ENCODE results near the gene CCDC88A. TPM values are rescaled to one million over a fixed set of nuclear protein-coding genes. Genes with fewer than 3 reads are reported as not detected.
"Not testable (repeated sequence)": the region's sequence is repeated elsewhere in the genome, so short reads cannot be mapped to it uniquely, and the experiment has no call there.

The CCDC88A gene
- total RNA-seq, 1 donor from 2014 or later: 66.7 TPM

- peaks cover 8% of the 10 kb centered on the region for H3K4me1 Mint-ChIP-seq (ENCODE audit: low read depth, unreplicated experiment)
- Histone ChIP-seq H3K79me2 (ENCODE audit: insufficient read depth, low read length) (no peaks in the 10 kb centered on the region), H4K20me1 (ENCODE audit: insufficient read depth, low read length) (no peaks in the 10 kb centered on the region), H3K4me1 (ENCODE audit: insufficient read depth, low read length) (no peaks in the 10 kb centered on the region), H3K9me3 (ENCODE audit: insufficient read depth, low read depth, low read length) (no peaks in the 10 kb centered on the region), H3K4me3 (ENCODE audit: insufficient read depth, low read depth, low read length) (no peak overlapping the region), H3K27ac (ENCODE audit: low read depth, low read length) (no peak overlapping the region), H2AFZ (ENCODE audit: low read depth, low read length) (no peak overlapping the region), H3K27me3 (ENCODE audit: insufficient read depth, low read length) (no peaks in the 10 kb centered on the region), H3K36me3 (ENCODE audit: insufficient read depth, low read length) (peaks cover 15% of the 10 kb centered on the region), H3K9ac (ENCODE audit: low read length) (no peak overlapping the region), H3K4me2 (ENCODE audit: low read length) (no peak overlapping the region)
- H3K27ac Mint-ChIP-seq (ENCODE audit: unreplicated experiment): no peak overlapping the region
- TF ChIP-seq, protein P1, sequence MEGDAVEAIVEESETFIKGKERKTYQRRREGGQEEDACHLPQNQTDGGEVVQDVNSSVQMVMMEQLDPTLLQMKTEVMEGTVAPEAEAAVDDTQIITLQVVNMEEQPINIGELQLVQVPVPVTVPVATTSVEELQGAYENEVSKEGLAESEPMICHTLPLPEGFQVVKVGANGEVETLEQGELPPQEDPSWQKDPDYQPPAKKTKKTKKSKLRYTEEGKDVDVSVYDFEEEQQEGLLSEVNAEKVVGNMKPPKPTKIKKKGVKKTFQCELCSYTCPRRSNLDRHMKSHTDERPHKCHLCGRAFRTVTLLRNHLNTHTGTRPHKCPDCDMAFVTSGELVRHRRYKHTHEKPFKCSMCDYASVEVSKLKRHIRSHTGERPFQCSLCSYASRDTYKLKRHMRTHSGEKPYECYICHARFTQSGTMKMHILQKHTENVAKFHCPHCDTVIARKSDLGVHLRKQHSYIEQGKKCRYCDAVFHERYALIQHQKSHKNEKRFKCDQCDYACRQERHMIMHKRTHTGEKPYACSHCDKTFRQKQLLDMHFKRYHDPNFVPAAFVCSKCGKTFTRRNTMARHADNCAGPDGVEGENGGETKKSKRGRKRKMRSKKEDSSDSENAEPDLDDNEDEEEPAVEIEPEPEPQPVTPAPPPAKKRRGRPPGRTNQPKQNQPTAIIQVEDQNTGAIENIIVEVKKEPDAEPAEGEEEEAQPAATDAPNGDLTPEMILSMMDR (IDR thresholded peaks at IDR 0.05; ENCODE audit: insufficient read depth, low read depth, low read length): no peak
- no peak for TF ChIP-seq EZH2 (IDR thresholded peaks at IDR 0.05; ENCODE audit: insufficient read depth, low read length)
- no peak overlapping the region for H3K4me3 Mint-ChIP-seq (ENCODE audit: unreplicated experiment)
- H3K27me3 Mint-ChIP-seq (ENCODE audit: low read depth, unreplicated experiment): no peaks in the 10 kb centered on the region
- H3K9me3 Mint-ChIP-seq (ENCODE audit: unreplicated experiment): no peaks in the 10 kb centered on the region
- no peak for FAIRE-seq
- no peak for DNase-seq (ENCODE audit: low read depth)
- peaks cover 11% of the 10 kb centered on the region for H3K36me3 Mint-ChIP-seq (ENCODE audit: low read depth, unreplicated experiment)
These were observed 123.3 kb downstream of the CCDC88A start for GRCh38 chr2:55296393-55296792.

- peaks cover 5% of the 10 kb centered on the region for H3K79me2 ChIP-seq (ENCODE audit: insufficient read depth, low read length)
- DNase-seq (ENCODE audit: low read depth) (no peak), FAIRE-seq (no peak)
- H2AFZ ChIP-seq (ENCODE audit: low read depth, low read length): no peak overlapping the region
- no peak overlapping the region for H3K4me3 ChIP-seq (ENCODE audit: insufficient read depth, low read depth, low read length)
- H3K4me2 ChIP-seq (ENCODE audit: low read length): peak overlapping the region; percentile 93
- H3K9ac ChIP-seq (ENCODE audit: low read length): no peak overlapping the region
- Mint-ChIP-seq H3K27ac (ENCODE audit: unreplicated experiment) (no peak overlapping the region), H3K36me3 (ENCODE audit: low read depth, unreplicated experiment) (peaks cover 7% of the 10 kb centered on the region), H3K4me3 (ENCODE audit: unreplicated experiment) (peak overlapping the region; percentile 84), H3K9me3 (ENCODE audit: unreplicated experiment) (no peaks in the 10 kb centered on the region), H3K4me1 (ENCODE audit: low read depth, unreplicated experiment) (peaks cover 16% of the 10 kb centered on the region), H3K27me3 (ENCODE audit: low read depth, unreplicated experiment) (no peaks in the 10 kb centered on the region)
- TF ChIP-seq EZH2 (IDR thresholded peaks at IDR 0.05; ENCODE audit: insufficient read depth, low read length): no peak
- TF ChIP-seq, protein P1 (IDR thresholded peaks at IDR 0.05; ENCODE audit: insufficient read depth, low read depth, low read length): no peak
- peaks cover 9% of the 10 kb centered on the region for H3K4me1 ChIP-seq (ENCODE audit: insufficient read depth, low read length)
- H3K27me3 ChIP-seq (ENCODE audit: insufficient read depth, low read length): no peaks in the 10 kb centered on the region
- H3K27ac ChIP-seq (ENCODE audit: low read depth, low read length): no peak overlapping the region
- no peaks in the 10 kb centered on the region for H4K20me1 ChIP-seq (ENCODE audit: insufficient read depth, low read length)
- no peaks in the 10 kb centered on the region for H3K36me3 ChIP-seq (ENCODE audit: insufficient read depth, low read length)
- no peaks in the 10 kb centered on the region for H3K9me3 ChIP-seq (ENCODE audit: insufficient read depth, low read depth, low read length)
These were observed 136.6 kb downstream of the CCDC88A start for GRCh38 chr2:55283083-55283482.

DNA sequence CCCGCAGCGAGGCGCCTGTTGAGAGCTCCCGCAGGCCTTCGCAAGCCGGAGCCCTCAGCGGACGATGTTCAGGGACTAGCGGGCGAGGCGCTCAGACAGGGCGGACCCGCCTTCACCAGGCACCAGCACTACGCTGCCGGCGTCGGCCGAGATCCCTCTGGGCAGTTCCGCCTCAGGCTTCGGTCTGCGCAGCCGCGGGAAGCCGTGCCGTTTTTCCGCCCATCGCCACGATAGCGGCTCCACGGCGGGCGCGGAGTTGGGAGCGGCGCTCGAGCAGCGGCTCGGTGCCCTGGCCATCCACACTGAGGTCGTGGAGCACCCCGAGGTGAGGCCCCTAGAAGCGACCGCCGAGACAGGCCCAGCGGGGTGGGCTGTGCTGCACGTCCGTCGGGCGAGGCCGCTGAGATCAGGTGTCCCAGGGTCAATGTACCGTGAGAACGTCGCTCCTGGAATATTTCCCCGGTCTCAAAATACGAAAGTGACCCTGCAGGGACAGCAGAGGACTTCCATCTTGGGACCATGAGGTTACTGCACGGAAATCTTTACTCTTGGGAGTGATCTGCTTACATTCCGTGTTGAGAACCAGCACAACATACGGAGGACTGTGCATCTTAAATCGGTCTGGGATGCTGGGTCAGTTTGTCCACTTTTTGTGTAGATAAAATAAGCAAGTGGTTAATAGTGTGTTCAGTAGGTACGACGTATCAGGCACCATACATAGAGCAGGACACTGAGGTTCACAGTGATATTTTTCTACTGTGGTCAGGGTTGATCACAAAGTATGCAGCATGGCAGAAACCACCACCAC is 137.3 kb downstream of the CCDC88A start:
- TF ChIP-seq EZH2 (IDR thresholded peaks at IDR 0.05; ENCODE audit: insufficient read depth, low read length): no peak
- TF ChIP-seq, protein P1 (IDR thresholded peaks at IDR 0.05; ENCODE audit: insufficient read depth, low read depth, low read length): no peak
- Mint-ChIP-seq H3K4me3 (ENCODE audit: unreplicated experiment) (peak overlapping the region; percentile 84), H3K27me3 (ENCODE audit: low read depth, unreplicated experiment) (no peaks in the 10 kb centered on the region), H3K9me3 (ENCODE audit: unreplicated experiment) (no peaks in the 10 kb centered on the region), H3K4me1 (ENCODE audit: low read depth, unreplicated experiment) (peaks cover 16% of the 10 kb centered on the region), H3K27ac (ENCODE audit: unreplicated experiment) (peak overlapping the region; percentile 80), H3K36me3 (ENCODE audit: low read depth, unreplicated experiment) (peaks cover 7% of the 10 kb centered on the region)
- H3K27ac ChIP-seq (ENCODE audit: low read depth, low read length): peak overlapping the region; percentile 56
- H3K27me3 ChIP-seq (ENCODE audit: insufficient read depth, low read length): no peaks in the 10 kb centered on the region
- H3K36me3 ChIP-seq (ENCODE audit: insufficient read depth, low read length): no peaks in the 10 kb centered on the region
- peak overlapping the region; percentile 93 for H3K4me2 ChIP-seq (ENCODE audit: low read length)
- FAIRE-seq: no peak
- H3K9me3 ChIP-seq (ENCODE audit: insufficient read depth, low read depth, low read length): no peaks in the 10 kb centered on the region
- H3K4me1 ChIP-seq (ENCODE audit: insufficient read depth, low read length): peaks cover 9% of the 10 kb centered on the region
- peaks cover 5% of the 10 kb centered on the region for H3K79me2 ChIP-seq (ENCODE audit: insufficient read depth, low read length)
- no peaks in the 10 kb centered on the region for H4K20me1 ChIP-seq (ENCODE audit: insufficient read depth, low read length)
- peak overlapping the region; percentile 85 for H3K9ac ChIP-seq (ENCODE audit: low read length)
- DNase-seq (ENCODE audit: low read depth): peak; percentile 80
- H3K4me3 ChIP-seq (ENCODE audit: insufficient read depth, low read depth, low read length): peak overlapping the region; percentile 81
- peak overlapping the region; percentile 91 for H2AFZ ChIP-seq (ENCODE audit: low read depth, low read length)

GRCh38 chr2:55280851-55281546 is 138.7 kb downstream of the CCDC88A start:
- not testable (repeated sequence) for H3K9me3 ChIP-seq (ENCODE audit: insufficient read depth, low read depth, low read length); H3K4me3 ChIP-seq (ENCODE audit: insufficient read depth, low read depth, low read length); H3K79me2 ChIP-seq (ENCODE audit: insufficient read depth, low read length); DNase-seq (ENCODE audit: low read depth); H3K4me2 ChIP-seq (ENCODE audit: low read length); H2AFZ ChIP-seq (ENCODE audit: low read depth, low read length); H3K36me3 ChIP-seq (ENCODE audit: insufficient read depth, low read length); H4K20me1 ChIP-seq (ENCODE audit: insufficient read depth, low read length); H3K9me3 Mint-ChIP-seq (ENCODE audit: unreplicated experiment); H3K27me3 Mint-ChIP-seq (ENCODE audit: low read depth, unreplicated experiment); H3K27me3 ChIP-seq (ENCODE audit: insufficient read depth, low read length); H3K36me3 Mint-ChIP-seq (ENCODE audit: low read depth, unreplicated experiment); H3K9ac ChIP-seq (ENCODE audit: low read length); H3K4me3 Mint-ChIP-seq (ENCODE audit: unreplicated experiment); H3K27ac ChIP-seq (ENCODE audit: low read depth, low read length); H3K27ac Mint-ChIP-seq (ENCODE audit: unreplicated experiment); H3K4me1 ChIP-seq (ENCODE audit: insufficient read depth, low read length); FAIRE-seq
- peaks cover 16% of the 10 kb centered on the region for H3K4me1 Mint-ChIP-seq (ENCODE audit: low read depth, unreplicated experiment)

Data from astrocyte (in vitro differentiated cells and primary cell).